Measurements from ENCODE around the gene CORO2B.

Gene CORO2B

DNA sequence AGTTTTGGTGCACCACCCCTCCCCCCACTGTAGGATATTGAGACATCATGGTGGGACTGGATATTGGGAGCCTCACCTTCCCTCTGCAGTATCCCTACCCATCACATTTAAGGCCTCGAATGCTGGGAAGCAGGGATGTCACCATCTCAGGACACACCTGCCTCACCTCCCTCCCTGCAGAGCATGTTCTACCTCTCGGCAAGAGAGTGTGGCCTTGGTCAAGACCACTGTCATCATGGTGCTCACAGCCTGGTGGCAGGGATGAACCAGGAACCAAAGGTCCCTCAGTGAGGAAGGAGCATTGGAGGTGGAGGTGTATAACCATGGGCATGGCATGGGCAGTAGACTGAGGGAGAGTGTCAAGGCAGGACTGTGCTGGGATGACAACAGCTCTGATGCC, 104.8 kb downstream of the CORO2B start:
- TF ChIP-seq ZNF274 (IDR thresholded peaks at IDR 0.05; ENCODE audit: low read depth, low read length): no peak
- no peak overlapping the region for H3K4me3 ChIP-seq (ENCODE audit: low read length)

DNA sequence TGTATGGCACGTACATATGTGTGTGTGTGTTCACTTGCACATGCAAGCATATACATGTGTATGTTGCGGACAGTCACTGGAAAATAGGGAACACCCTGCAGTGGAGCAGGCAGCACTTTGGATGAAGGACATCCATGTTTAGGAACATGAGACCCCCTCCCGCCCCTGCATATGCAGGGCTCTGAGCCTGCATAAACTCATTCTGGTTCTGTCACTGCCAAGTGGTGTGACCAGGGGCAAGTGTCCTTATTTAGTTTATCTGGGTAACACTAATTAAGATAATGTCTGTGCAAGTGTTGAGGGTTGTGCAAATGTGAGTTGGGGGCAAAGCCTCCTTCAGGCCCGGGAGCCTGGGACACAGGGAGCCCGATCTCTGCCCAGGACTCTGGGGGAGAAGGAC, 105.7 kb downstream of the CORO2B start:
- H3K4me3 ChIP-seq (ENCODE audit: low read length): no peak overlapping the region
- no peak for TF ChIP-seq ZNF274 (IDR thresholded peaks at IDR 0.05; ENCODE audit: low read depth, low read length)

DNA sequence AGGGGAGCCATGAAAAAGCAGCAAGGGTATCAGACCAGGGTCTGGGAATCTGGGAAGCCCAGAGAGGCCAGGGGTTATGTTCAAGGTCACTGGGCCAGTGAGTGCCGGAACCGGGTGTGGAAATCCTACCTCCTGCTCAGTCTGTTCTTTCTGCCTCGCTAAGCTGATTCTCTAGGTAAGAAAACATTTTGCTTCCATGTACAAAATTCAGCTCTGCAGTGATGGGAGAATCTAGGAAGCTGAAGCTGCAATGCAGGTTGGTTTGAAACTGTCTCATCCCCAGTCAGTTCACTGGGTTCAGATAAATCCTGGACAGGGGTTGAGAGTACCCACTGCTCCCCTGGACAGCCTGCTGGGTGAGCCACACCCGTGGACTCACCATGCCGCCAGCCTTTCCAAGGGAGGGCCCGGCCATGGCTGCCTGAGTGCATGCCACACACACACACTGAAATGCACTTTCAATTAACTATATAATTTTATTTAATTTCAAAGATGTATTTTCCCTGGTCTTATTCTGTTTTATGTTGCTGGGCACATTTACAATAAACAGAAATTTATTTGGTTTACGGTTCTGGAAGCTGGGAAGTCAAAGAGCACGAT, 108.4 kb downstream of the CORO2B start:
- no peak overlapping the region for H3K4me3 ChIP-seq (ENCODE audit: low read length)
- TF ChIP-seq ZNF274 (IDR thresholded peaks at IDR 0.05; ENCODE audit: low read depth, low read length): no peak

DNA sequence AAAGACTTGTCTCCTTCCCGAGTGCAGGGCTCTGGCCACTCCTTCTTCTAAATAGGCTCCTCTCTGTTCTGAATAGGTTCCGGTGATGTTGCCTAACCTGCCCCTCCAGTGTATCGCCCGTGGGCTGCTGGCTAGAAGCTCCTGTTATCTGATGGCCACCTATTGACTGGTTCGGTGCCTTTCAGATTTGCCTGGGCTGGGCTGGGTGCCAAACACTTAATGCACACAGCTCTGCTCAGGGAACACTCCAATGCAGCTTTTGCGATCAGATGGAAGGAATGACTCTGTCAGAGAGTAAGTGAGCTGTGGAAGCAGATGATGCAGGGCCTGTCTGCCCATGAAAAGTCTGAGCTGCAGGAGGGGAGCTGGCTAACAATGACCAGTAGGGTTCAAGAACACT, 112.9 kb downstream of the CORO2B start:
- TF ChIP-seq ZNF274 (IDR thresholded peaks at IDR 0.05; ENCODE audit: low read depth, low read length): no peak
- no peak overlapping the region for H3K4me3 ChIP-seq (ENCODE audit: low read length)

DNA sequence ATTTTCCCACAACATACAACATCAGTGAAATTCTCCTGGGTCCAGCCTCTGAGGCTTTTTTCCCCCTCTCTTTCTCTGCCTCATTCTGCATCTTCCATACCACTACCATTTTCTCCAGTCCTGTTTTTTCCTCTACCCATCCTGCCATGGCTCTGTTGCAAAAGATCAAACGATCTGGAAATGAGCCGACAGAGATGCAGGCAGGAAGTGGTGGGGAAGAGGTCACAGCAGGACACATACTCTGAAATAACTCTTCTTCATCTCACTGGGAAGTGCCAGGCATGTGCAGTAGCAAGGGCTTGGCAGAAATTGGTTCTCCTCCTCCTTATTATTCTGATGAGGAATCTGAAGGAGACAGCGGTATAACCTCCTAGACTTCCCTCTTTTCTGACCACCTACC, 114.3 kb downstream of the CORO2B start:
- H3K4me3 ChIP-seq (ENCODE audit: low read length): no peak overlapping the region
- no peak for TF ChIP-seq ZNF274 (IDR thresholded peaks at IDR 0.05; ENCODE audit: low read depth, low read length)

DNA sequence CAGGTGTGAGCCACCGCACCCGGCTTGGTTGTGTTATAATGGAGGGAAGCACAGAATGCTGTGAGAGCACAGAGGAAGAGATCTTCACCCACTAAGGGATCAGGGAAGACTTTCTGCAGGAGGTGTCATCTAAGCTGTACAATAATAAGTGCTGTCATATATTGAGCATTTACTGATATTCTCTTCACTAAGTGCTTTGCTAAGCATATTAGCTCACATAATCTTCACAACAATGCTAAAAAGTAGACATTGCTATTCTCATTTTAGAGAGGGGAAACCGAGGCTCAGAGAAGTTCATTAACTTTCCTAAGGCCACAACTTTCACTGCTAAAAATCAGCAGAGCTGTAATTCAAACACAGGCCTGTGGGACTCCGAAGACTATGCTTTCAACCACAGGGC, 115.3 kb downstream of the CORO2B start:
- H3K4me3 ChIP-seq (ENCODE audit: low read length): no peak overlapping the region
- no peak for TF ChIP-seq ZNF274 (IDR thresholded peaks at IDR 0.05; ENCODE audit: low read depth, low read length)

DNA sequence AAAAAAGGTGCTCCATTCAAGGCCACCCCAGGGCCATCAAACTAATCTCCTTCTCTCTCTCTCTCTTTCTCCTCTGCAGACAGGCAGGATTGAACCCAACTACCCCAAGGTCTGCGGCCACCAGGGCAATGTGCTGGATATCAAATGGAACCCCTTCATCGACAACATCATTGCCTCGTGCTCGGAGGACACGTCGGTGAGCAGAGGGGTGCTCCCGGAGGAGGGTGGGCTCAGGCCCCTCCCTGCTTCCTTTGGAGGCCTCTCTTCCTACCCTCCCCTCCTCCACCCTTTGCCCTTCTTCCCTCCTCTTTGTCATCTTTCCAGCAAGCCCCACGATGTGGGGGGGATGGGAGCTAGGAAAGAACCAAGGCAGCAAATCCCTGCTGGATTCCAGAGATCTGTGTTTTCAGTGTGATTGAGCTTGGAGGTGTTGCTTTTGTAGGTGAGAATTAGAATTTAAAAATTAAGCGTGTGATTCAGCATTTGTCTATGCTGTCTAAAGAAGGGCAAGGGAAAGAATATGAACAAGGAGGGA, 116.3 kb downstream of the CORO2B start:
- TF ChIP-seq ZNF274 (IDR thresholded peaks at IDR 0.05; ENCODE audit: low read depth, low read length): no peak
- H3K4me3 ChIP-seq (ENCODE audit: low read length): no peak overlapping the region

DNA sequence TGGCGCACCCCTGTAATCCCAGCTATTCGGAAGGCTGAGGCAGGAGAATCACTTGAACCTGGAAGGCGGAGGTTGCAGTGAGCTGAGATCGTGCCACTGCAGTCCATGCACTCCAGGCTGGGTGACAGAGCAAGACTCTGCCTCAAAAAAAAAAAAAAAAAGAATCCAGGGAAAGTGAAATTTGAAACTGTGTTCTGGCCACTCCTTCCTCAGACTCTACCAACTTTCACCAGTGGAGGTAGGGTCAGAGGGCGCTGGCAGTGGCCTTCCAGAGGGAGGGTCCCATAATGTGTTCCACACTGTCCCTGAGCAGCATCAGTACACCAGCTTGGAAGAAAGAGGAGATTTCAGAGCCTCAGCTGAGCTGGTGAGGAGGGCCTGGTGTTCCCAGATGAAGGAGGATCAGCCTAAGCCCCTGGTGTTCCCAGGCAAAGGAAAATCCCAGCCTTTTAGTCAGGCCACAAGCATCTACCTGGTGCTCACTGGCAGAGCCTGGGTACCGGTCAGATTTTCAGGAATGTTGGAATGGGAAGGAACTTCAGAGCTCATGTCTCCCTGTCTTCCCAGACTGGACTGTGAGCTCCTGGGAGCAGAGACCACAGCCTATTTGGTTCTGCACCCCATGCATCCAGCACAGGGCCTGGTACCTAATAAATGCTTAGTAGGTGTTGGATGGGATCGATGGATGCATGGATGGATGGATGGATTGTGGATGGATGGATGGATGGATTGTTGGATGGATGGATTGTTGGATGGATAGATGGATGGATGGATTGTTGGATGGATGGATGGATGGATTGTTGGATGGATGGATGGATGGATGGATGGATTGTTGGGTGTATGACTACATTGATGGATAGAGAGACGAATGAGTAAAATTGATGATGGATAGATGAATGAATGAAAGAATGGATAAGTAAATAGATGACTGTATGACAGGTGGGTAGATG, 117.9 kb downstream of the CORO2B start:
- TF ChIP-seq ZNF274 (IDR thresholded peaks at IDR 0.05; ENCODE audit: low read depth, low read length): no peak
- no peak overlapping the region for H3K4me3 ChIP-seq (ENCODE audit: low read length)

DNA sequence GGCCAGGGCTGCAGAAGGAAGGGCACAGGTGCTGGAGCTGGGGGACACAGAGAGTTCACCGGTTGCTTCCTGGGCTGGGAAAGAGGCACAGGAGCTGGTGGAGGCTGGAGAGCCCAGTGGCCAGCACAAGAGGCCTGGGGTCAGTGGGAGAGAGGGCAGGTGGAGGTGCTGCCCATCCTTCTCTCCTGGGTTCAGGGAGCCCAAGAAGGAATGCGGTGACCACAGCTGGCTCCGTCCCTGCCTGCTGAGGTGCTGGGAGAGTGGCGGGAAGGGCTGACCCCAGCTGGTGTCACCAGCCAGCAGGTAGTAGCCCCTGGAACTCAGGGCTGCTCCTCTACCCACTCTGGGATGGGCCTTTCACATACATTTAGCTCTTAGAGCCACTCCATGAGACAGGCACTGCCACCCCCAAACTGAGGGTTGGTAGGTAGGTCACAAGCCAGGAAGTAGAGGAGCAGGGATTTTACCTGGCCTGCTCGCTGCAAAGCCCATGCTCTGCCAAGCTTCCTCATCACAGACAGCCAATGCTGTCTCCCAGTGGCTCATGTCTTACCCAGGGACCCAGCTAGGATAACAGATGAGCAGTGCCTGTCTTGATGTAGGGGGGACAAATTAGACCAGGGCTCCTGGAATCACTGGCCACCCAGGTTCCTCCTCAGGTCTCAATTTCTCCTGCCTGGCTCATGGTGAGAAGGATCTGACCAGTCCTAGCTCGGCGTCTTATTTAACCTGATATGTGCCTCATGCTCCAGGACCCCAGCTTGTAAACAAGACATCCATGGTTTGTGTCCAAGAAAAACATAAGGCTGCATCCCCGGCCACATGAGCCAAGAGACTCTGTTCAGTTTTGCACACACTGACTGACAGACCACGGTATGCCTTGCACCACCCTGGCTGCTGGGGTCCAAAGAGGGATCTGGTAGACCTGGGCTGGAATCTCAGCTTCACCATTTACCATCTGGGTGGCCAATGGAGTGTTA, 119.2 kb downstream of the CORO2B start:
- TF ChIP-seq ZNF274 (IDR thresholded peaks at IDR 0.05; ENCODE audit: low read depth, low read length): no peak
- H3K4me3 ChIP-seq (ENCODE audit: low read length): no peak overlapping the region

DNA sequence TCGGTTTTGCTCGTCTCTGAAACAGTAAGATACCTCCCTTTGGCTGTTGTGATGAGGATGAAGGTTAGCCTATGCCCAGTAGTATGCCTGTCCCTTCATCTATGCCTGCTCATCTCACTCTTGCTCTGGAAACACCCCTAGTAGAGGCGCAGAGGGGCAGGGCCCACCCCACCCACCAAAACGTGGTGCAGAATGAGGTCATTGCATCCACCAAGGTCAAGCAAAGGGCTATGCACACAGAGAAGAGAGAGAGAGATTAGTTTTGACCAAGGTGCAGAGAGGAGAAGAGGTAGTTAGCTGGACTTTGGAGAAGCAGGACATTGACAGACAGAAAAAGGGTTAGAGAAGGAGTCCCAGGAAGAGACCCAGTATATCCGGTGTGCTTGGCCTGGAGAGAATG, 119.9 kb downstream of the CORO2B start:
- no peak overlapping the region for H3K4me3 ChIP-seq (ENCODE audit: low read length)
- no peak for TF ChIP-seq ZNF274 (IDR thresholded peaks at IDR 0.05; ENCODE audit: low read depth, low read length)

DNA sequence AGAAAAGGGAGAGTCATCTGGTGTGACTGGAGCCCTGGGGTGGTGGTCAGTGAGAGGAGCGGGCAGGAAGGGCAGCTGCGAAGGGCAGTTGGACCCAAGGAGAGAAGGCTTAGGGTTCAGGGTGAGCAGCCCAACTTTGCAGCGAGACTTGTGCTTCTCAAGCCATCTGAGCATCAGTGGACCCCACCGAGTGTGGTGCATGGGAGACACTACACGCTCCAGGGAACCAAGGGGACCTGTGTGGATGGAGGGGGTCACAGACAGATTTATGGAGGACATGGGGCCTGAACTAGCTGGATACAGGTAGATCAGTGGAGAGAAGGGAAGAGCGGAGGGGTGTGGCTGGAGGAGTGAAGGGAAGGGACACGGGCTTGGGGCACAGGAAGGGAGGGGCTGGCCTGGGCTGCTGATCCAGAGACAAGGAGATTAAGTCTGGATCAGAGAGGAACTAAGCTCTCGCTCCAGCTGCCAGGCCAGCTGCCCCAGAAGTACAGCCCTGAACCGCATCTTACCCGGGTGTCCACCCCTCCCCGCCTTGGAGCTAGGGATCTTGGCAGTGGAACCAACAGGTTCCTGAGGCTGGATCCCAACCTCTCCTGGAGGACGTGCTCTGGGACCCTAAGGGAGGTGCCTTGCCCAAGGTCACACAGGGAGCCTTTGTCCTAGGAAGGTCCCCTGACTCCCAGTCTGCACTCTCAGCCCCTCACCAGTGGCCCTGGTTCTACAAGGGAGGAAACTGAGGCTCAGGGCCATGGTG, 120.5 kb downstream of the CORO2B start:
- TF ChIP-seq ZNF274 (IDR thresholded peaks at IDR 0.05; ENCODE audit: low read depth, low read length): no peak
- H3K4me3 ChIP-seq (ENCODE audit: low read length): no peak overlapping the region

DNA sequence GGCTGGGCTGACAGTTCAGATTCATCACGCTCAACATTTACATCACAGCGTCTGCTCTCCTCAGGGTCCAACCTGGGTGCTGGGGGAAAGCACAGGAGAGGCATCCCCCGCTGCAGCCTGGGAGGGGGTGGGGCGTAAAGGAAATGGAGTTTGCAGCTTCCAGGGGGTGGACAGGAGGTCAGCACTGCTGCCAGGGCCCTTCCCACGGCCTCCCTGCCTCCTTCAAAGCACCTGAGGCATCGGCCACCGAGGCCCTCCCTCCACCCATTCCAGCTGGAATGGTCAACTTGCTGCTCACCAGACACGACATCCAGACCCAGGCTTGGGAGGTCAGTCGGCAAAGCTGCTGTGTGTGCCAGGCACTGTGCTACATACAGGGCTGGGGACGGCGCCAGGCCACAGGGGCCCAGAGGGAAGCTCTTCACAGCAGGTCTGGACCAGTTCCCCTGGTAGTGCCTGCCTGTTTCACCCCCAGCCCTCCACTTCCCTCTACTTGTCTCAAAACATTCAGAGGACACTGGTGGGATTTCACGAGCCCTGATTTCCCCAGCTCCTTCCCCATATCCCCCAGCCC, 121.2 kb downstream of the CORO2B start:
- no peak for TF ChIP-seq ZNF274 (IDR thresholded peaks at IDR 0.05; ENCODE audit: low read depth, low read length)
- H3K4me3 ChIP-seq (ENCODE audit: low read length): no peak overlapping the region
